ENCODE results near the gene PHLDB3. TPM values are rescaled to one million over a fixed set of nuclear protein-coding genes. Genes with fewer than 3 reads are reported as not detected.

Gene PHLDB3
- total and polyA plus RNA-seq, 2 of the 13 experiments (the other 11 are each of a cell fraction or from before 2014, with no cell fraction given) = 11.3 to 14.5 TPM

DNA sequence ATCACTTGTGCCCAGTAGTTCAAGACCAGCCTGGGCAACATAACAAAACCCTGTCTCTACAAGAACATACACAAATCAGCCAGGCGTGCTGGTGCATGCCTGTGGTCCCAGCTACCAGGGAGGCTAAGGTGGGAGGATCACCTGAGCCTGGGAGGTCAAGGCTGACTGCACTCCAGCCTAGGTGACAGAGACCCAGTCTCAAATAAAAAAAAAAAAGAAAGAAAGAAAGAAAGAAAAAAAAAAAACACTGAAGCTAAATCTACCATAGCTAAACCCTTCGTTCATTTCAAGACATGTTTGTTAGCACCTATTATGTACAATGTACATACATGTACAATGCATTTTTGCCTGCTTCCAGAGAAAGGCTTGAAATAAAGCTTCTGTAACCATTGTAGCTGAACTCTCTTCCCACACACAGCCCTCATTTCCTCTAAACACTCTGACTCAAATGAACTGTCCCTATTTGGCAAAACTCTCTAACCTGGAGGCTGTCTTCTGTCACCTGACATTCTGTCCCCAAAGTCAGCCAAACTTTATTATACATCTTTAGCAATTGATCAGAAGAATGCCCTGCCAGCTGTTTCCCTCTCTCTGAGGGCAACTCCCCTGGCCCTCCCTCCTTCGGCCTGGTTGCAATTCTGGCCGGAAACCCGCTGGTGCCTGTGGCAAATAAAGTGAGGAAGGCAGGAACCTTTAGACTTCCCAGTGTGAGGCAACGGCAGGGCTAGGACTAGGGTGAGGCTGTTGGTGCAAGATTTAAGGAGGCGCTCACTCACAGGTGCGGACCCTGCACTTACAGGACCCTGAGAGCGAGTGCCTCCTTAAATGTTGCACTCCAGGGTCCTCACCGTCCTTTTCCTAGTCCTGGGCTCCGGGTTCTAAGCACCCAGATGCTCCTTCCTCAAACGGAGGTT is 20.6 kb upstream of the PHLDB3 start (continued):
- TF ChIP-seq ZNF577 (CRISPR knock-in tag; IDR thresholded peaks at IDR 0.05; ENCODE audit: borderline replicate concordance, low read depth) (no peak), ZNF335 (CRISPR knock-in tag; IDR thresholded peaks at IDR 0.05) (peak; percentile 64), BCL6 (CRISPR knock-in tag; IDR thresholded peaks at IDR 0.05) (no peak), MAZ (IDR thresholded peaks at IDR 0.05; ENCODE audit: borderline replicate concordance, low read depth, low read length) (no peak), MAZ (CRISPR knock-in tag; IDR thresholded peaks at IDR 0.05; ENCODE audit: low read depth) (peak; percentile 46; the same call in 1 of the 2 replicates), ZBTB7B (CRISPR knock-in tag; IDR thresholded peaks at IDR 0.05) (peak; percentile 65; the same call in 1 of the 2 replicates), ZSCAN31 (CRISPR knock-in tag; IDR thresholded peaks at IDR 0.05; ENCODE audit: low read depth) (no peak), RBAK (CRISPR knock-in tag; IDR thresholded peaks at IDR 0.05) (no peak), MED8 (CRISPR knock-in tag; IDR thresholded peaks at IDR 0.05; ENCODE audit: insufficient replicate concordance) (peak; percentile 28), CEBPG (CRISPR knock-in tag; IDR thresholded peaks at IDR 0.05) (peak; percentile 91), KMT2B (CRISPR knock-in tag; IDR thresholded peaks at IDR 0.05) (peak; percentile 45; the same call in 1 of the 2 replicates), MTA3 (CRISPR knock-in tag; IDR thresholded peaks at IDR 0.05) (no peak), ZSCAN29 (CRISPR knock-in tag; conservative IDR thresholded peaks at IDR 0.05) (peak; percentile 78; the same call in 1 of the 2 replicates)
- TF ChIP-seq, protein P1, sequence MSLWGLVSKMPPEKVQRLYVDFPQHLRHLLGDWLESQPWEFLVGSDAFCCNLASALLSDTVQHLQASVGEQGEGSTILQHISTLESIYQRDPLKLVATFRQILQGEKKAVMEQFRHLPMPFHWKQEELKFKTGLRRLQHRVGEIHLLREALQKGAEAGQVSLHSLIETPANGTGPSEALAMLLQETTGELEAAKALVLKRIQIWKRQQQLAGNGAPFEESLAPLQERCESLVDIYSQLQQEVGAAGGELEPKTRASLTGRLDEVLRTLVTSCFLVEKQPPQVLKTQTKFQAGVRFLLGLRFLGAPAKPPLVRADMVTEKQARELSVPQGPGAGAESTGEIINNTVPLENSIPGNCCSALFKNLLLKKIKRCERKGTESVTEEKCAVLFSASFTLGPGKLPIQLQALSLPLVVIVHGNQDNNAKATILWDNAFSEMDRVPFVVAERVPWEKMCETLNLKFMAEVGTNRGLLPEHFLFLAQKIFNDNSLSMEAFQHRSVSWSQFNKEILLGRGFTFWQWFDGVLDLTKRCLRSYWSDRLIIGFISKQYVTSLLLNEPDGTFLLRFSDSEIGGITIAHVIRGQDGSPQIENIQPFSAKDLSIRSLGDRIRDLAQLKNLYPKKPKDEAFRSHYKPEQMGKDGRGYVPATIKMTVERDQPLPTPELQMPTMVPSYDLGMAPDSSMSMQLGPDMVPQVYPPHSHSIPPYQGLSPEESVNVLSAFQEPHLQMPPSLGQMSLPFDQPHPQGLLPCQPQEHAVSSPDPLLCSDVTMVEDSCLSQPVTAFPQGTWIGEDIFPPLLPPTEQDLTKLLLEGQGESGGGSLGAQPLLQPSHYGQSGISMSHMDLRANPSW (CRISPR knock-in tag; IDR thresholded peaks at IDR 0.05; ENCODE audit: borderline replicate concordance) = no peak
- TF ChIP-seq, protein P2, sequence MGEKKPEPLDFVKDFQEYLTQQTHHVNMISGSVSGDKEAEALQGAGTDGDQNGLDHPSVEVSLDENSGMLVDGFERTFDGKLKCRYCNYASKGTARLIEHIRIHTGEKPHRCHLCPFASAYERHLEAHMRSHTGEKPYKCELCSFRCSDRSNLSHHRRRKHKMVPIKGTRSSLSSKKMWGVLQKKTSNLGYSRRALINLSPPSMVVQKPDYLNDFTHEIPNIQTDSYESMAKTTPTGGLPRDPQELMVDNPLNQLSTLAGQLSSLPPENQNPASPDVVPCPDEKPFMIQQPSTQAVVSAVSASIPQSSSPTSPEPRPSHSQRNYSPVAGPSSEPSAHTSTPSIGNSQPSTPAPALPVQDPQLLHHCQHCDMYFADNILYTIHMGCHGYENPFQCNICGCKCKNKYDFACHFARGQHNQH (CRISPR knock-in tag; IDR thresholded peaks at IDR 0.05) = peak; percentile 84
- TF ChIP-seq, protein P3, sequence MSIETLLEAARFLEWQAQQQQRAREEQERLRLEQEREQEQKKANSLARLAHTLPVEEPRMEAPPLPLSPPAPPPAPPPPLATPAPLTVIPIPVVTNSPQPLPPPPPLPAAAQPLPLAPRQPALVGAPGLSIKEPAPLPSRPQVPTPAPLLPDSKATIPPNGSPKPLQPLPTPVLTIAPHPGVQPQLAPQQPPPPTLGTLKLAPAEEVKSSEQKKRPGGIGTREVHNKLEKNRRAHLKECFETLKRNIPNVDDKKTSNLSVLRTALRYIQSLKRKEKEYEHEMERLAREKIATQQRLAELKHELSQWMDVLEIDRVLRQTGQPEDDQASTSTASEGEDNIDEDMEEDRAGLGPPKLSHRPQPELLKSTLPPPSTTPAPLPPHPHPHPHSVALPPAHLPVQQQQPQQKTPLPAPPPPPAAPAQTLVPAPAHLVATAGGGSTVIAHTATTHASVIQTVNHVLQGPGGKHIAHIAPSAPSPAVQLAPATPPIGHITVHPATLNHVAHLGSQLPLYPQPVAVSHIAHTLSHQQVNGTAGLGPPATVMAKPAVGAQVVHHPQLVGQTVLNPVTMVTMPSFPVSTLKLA (IDR thresholded peaks at IDR 0.05) = no peak
- TF ChIP-seq, protein P4, sequence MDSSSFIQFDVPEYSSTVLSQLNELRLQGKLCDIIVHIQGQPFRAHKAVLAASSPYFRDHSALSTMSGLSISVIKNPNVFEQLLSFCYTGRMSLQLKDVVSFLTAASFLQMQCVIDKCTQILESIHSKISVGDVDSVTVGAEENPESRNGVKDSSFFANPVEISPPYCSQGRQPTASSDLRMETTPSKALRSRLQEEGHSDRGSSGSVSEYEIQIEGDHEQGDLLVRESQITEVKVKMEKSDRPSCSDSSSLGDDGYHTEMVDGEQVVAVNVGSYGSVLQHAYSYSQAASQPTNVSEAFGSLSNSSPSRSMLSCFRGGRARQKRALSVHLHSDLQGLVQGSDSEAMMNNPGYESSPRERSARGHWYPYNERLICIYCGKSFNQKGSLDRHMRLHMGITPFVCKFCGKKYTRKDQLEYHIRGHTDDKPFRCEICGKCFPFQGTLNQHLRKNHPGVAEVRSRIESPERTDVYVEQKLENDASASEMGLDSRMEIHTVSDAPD (CRISPR knock-in tag; IDR thresholded peaks at IDR 0.05) = peak; percentile 65; the same call in 1 of the 2 replicates
- TF ChIP-seq, protein P5, sequence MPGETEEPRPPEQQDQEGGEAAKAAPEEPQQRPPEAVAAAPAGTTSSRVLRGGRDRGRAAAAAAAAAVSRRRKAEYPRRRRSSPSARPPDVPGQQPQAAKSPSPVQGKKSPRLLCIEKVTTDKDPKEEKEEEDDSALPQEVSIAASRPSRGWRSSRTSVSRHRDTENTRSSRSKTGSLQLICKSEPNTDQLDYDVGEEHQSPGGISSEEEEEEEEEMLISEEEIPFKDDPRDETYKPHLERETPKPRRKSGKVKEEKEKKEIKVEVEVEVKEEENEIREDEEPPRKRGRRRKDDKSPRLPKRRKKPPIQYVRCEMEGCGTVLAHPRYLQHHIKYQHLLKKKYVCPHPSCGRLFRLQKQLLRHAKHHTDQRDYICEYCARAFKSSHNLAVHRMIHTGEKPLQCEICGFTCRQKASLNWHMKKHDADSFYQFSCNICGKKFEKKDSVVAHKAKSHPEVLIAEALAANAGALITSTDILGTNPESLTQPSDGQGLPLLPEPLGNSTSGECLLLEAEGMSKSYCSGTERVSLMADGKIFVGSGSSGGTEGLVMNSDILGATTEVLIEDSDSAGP (CRISPR knock-in tag; IDR thresholded peaks at IDR 0.05; ENCODE audit: borderline replicate concordance) = peak; percentile 90
